ENCODE measurements around the gene CCDC57.

CCDC57 gene

DNA sequence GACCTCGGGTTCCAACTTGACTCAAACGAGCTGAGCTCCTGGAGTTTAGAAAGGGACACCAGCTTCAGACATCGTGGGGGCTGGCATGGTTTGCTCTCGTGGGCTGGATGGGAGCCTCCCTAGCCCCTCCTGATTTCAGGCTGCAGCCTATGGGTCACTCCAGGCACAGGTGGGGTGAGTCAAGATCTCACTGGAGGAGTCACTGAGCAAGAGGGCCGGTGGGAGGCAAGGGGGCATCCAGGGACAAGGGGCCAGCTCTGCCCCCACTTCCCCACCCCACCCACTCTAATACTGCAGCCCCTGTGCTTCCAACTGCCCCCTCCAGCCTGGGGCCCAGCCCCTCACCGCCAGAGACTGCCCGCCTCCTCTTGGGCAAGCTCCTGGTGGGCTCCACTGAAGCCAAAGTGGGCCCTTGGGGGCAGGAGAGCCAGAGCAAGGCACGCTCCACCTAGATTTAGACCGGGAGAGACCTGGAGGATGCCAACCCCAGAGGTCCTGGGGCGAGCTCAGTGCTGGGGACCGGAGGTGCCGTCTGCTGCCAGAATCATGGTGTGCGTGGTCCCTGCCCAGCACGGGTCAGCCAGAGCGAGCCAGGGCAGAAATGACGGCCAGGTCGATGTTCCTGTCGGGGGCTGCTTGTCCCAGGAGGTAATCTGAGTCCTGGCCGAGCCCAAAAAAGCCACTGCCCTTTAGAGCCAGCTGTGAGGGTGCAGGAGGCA lies 22.6 kb upstream of the CCDC57 start:
- no peak for DNase-seq

DNA sequence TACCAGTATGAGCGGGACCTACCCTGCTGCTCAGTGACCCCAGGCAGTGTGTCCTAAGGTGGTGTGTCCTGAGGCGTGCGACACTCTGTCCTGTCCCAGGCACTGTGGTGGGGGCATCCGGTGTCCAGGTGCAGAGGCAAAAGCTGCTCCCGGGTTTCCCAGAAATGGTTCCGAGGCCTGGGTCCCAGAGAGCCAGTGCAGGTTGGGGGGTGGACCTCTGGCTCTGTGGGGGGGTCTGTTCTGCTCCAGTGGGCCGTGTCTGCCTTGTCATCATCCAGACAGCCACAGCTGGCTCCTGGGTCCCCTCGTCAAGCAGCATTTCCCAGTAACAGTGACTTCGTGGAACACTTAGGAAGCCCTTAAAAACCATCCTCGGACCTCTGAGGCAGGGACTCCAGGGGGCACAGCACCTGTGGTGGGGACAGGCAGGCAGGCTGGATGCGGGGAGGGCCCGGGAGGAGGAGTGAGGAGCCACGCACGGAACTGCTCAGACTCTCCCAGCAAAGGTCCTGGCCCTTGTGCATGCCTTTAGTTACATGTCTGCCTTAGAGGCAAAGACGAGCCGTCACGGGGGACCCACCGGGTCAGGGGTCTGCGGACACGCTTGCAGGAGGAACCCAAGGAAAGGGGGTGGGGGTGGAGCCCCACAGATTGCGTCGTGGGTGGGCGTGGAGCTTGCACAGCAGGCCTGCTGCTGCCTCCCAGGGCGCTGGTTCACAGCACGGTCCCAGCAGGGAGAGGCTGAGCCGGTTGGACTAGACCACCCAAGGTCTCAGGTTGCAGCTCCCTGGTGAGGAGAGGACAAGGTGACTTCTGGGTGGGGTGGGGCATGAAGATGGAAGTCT lies 21.8 kb upstream of the CCDC57 start:
- DNase-seq = no peak

- no peak for DNase-seq
Measured at GRCh38 chr17:82232876-82233785, 20.5 kb upstream of the CCDC57 start.

GRCh38 chr17:82232322-82232820 lies 19.7 kb upstream of the CCDC57 start:
- DNase-seq = no peak

- peak; percentile 23 for DNase-seq
Measured at GRCh38 chr17:82231562-82232321, 19.1 kb upstream of the CCDC57 start.

DNA sequence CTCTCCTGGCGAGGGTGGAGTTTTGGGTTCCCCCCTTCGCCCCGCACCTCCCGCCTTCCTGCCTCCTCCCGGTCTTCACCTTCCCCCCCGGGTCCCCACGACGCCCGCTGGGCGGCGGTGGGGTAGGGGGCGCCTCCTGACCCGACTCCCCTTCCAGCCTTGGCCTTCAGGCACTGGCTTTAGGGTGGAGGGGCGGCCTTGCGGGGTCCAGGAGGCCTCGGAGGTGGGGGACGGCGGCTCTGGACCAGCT lies 18.6 kb upstream of the CCDC57 start:
- DNase-seq = no peak

GRCh38 chr17:82230609-82231311 lies 18.1 kb upstream of the CCDC57 start:
- DNase-seq = peak; percentile 68

DNA sequence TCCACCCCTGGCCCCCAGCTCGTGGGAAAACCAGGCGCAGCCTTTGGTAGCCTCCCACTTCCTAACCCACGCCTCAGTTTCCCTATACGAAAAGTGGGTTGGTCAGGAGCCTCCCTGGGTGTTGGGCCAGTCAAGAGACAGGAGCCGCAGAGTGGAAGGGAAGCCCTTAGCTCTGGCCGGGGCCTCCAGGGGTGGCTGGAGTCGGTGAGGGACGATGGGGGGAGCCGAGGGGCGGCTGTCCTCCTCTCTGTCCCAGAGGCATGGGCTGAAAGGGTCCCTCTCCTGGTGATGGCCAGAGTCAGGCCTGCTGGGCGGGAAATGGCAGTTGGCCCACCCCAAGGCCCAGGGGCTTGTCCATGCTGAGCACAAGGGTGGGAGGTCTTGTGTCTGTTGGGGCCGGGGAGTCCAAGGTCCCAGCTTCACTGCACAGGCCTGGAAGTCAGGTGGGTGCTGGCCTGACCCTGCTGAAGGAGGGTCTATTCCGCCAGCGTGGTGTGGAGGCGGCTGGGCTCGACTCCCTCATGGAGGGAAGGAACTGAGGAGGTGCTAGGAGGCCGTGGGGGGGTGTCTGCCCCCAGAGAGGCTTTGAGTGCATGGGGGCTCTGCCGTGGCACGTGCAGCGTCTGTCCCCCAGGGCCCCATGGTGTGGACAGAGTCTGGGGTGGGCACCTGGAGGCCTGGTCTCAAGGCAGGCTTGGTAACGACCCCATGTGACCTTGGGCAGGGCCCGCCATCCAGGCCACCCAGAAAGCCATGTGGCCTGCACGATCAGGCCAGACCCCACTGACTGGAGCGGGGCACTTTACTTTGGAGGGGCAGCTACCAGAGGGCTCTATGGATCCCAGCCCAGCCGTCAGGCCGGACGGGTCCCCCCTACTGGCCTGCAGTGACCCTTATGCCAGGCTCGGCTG lies 17.3 kb upstream of the CCDC57 start:
- no peak for DNase-seq

GRCh38 chr17:82228842-82229697 lies 16.4 kb upstream of the CCDC57 start, which contains the start of gene SLC16A3:
SLC16A3 (plus strand) TSS chr17:82229042; CDS start chr17:82236009, 6,967 bp downstream.
- peak; percentile 64 for DNase-seq

- peak; percentile 73 for DNase-seq
Measured at GRCh38 chr17:82228278-82228841, 15.7 kb upstream of the CCDC57 start.

- DNase-seq = no peak
Measured at GRCh38 chr17:82227629-82228277, 15.1 kb upstream of the CCDC57 start.

DNA sequence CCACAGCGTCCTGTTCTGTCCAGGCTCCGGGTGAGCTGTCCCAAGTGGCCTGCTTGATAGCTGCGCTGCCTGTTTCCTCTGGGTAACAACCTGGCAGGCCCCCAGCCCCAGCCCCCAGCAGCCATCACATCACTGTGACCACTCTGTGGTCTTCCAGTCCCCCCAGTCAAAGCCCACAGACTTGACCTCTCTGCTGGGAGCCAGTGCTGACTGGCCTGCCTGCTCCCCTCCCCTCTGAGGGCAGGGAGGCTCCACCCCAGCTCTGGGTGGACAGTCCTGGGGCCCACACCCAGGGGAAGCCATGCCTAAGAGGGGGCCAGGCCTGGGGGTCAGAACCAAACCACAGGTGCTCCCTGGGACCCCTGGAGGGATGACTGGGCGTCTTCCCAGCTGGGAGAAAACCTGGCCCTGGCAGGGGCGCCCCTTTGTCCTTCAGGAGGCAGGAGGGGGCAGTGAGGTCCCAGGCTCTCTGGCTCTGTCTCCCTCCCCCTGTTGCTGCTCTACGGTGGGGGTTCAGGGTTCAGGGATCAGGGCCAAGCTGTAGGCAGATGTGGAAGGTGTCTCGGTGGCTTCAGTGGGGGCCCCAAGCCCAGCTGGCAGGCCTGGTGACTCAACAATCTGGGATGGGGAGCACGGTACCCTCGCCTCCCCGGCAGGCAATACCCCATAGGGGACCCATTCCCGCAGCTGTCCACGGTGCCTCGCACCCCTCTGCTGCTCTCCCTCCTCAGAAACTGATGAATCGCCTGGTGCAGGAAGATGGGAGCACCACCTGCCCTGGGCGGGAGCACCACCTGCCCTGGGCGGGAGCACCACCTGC lies 14.4 kb upstream of the CCDC57 start:
- no peak for DNase-seq

GRCh38 chr17:82226146-82226808 lies 13.6 kb upstream of the CCDC57 start:
- DNase-seq = no peak

- DNase-seq = no peak
Measured at GRCh38 chr17:82225368-82226029, 12.9 kb upstream of the CCDC57 start.

DNA sequence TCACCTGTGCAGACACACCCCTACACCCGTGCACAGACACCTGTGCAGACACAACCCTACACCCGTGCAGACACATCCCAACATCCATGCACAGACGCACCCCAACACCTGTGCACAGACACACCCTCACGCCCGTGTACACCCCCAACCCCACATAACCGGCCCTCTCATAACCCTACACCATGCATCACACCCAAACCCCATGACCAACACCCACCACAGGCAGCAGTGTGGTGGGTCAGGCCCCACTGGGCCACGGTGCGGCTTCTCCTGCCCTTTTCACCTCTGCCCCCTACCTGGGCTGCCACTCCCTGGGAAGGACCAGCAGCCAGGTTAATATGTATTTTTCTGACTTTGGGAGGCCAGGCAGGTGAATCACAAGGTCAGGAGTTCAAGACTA lies 12.0 kb upstream of the CCDC57 start:
- no peak for DNase-seq

DNA sequence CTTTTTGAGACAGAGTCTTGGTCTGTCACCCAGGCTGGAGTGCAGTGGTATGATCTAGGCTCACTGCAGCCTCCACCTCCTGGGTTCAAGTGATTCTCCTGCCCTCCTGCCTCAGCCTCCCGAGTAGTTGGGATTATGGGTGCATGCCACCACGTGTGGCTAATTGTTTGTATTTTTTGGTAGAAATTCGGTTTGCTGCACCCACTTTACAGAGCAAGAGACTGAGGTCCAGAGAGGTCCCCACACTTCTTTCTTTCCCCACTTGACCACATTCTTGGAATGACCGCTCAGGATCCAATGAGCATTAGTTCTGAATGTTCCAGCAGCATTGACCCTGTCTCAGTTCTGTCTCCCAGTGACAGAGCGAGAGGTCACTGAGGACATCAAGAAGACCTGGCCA lies 10.9 kb upstream of the CCDC57 start:
- DNase-seq = no peak

DNA sequence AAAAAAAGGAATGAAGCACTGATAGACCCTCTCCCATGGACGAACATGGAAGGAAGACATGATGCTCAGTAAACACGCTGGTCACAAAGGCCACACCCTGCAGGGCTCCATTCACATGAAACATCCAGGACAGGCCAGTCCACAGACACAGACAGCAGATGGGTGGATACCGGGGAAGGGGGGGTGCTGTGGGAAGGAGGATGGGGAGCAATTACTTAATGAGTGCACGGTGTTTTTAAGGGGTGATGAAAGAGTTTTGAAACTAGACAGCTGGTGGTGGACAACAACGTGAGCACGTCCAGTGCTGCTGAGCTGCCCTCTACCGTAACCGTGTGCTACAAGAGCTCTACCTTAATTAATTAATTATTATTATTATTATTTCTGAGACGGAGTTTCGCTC lies 10.2 kb upstream of the CCDC57 start:
- DNase-seq = no peak

All from activated CD4-positive, alpha-beta T cell treated with anti-CD3 and anti-CD28 coated beads, Interleukin-10, Interleukin-2, amounts not matched to agents 100 ng/mL and 50 ng/mL, durations not matched to agents 16 hours and 8 hours (primary cell).